GM12878 (cell line): ENCODE data around the gene PRTFDC1. TPM values are rescaled to one million over a fixed set of nuclear protein-coding genes. Genes with fewer than 3 reads are reported as not detected.

Experiments
- ATAC-seq: fragments of 200-7000 bp; cut with Tn5 transposase; 3 replicates; pipeline ENCODE4 v1.9.1; 2020; ENCODE audit warnings: mild to moderate bottlenecking, moderate library complexity
- BruUV-seq: library from RNA; stranded (reverse); fragments of 400-500 nt; replicated peaks from 2 replicates; lab custom pipeline; 2021; lab: Mats Ljungman, UMichigan
- CTCF ChIA-PET: fragments of 300-600 bp; sonication (Branson Sonifier 250); formaldehyde crosslinking; extraction: SDS; loops from one replicate; lab custom pipeline; 2021; ENCODE audit warnings: inconsistent platforms; lab: Yijun Ruan, JAX
- POLR2A ChIA-PET: fragments of 350-600 bp; formaldehyde crosslinking; extraction: SDS; loops from one replicate; lab custom pipeline; 2021; ENCODE audit warnings: inconsistent platforms; lab: Charles Lee
- RAD21 ChIA-PET: fragments of 300-600 bp; sonication (Branson Sonifier 250); formaldehyde crosslinking; loops from one replicate; lab custom pipeline; 2023; ENCODE audit warnings: antibody characterized with exemption; ENCODE audit not compliant: unreplicated experiment; lab: Charles Lee
- SMC1A ChIA-PET: fragments of 300-600 bp; sonication (Branson Sonifier 250); formaldehyde crosslinking; loops from one replicate; lab custom pipeline; 2023; ENCODE audit not compliant: unreplicated experiment, uncharacterized antibody; lab: Charles Lee
- DNase-seq: peaks from one replicate; pipeline ENCODE4 v3.0.0-alpha.2; 2011; ENCODE audit warnings: low read depth, low spot score
- FAIRE-seq: peaks from 3 replicates; lab custom pipeline; 2011; peaks lifted over from hg19 to GRCh38; lab: Jason Lieb, UNC
- H2AFZ ChIP-seq: 2 replicates; pipeline ENCODE4 v1.6.0; 2011; ENCODE audit warnings: low read depth, low read length, control low read depth; ENCODE audit not compliant: control insufficient read depth
- H3K27ac ChIP-seq: 2 replicates; pipeline ENCODE4 v1.5.1; 2011; ENCODE audit warnings: control low read depth; ENCODE audit not compliant: control insufficient read depth, insufficient read depth
- H3K27me3 ChIP-seq, 2 experiments: replicated peaks in 1 of 2; 2 replicates each; pipeline versions ENCODE4 v1.6.0 to v1.6.1; 2011; ENCODE audit warnings: low read length in 1 of 2; ENCODE audit not compliant: control insufficient read depth in 2 of 2, insufficient read depth in 2 of 2
- H3K36me3 ChIP-seq, 2 experiments: 2 replicates each; pipeline ENCODE4 v1.5.1; 2011; ENCODE audit warnings: low read length in 1 of 2; ENCODE audit not compliant: control insufficient read depth in 2 of 2, insufficient read depth in 2 of 2
- H3K4me1 ChIP-seq: 2 replicates; pipeline ENCODE4 v1.6.1; 2011; ENCODE audit warnings: mild to moderate bottlenecking, low read length, moderate library complexity, mixed read lengths; ENCODE audit not compliant: control insufficient read depth, insufficient read depth
- H3K4me2 ChIP-seq: 2 replicates; pipeline ENCODE4 v1.6.0; 2011; ENCODE audit warnings: control low read depth; ENCODE audit not compliant: control insufficient read depth, insufficient read depth
- H3K4me3 ChIP-seq: fragments of 200-600 bp; sonication (generic); 2 replicates; pipeline ENCODE4 v1.5.1; 2016
- H3K79me2 ChIP-seq: 2 replicates; pipeline ENCODE4 v1.6.0; 2011; ENCODE audit warnings: low read length; ENCODE audit not compliant: control insufficient read depth, insufficient read depth
- H3K9ac ChIP-seq: 2 replicates; pipeline ENCODE4 v1.8.0; 2011; ENCODE audit warnings: low read length, control low read depth, mixed read lengths; ENCODE audit not compliant: control insufficient read depth, insufficient read depth
- H3K9me3 ChIP-seq: replicated peaks from 3 replicates; pipeline ENCODE4 v1.5.1; 2011; ENCODE audit warnings: mild to moderate bottlenecking, low read length; ENCODE audit not compliant: control insufficient read depth, insufficient read depth
- H4K20me1 ChIP-seq: 2 replicates; pipeline ENCODE4 v1.6.0; 2011; ENCODE audit not compliant: control insufficient read depth, insufficient read depth
- ATF7 ChIP-seq: fragments of 450-650 bp; IDR thresholded peaks from 2 replicates; pipeline ENCODE4 v1.6.1; 2016; ENCODE audit warnings: low read depth, mild to moderate bottlenecking
- EED ChIP-seq: sonication (generic); IDR thresholded peaks from 2 replicates; pipeline ENCODE4 v1.6.1; 2016; ENCODE audit warnings: antibody characterized with exemption, low read depth
- HDAC2 ChIP-seq: fragments of 200-600 bp; sonication (generic); IDR thresholded peaks from 2 replicates; pipeline ENCODE4 v1.6.1; 2017
- MYB ChIP-seq: fragments of 150-350 bp; IDR thresholded peaks from 2 replicates; pipeline ENCODE4 v1.6.1; 2014; ENCODE audit warnings: mild to moderate bottlenecking, low read depth, low read length, borderline replicate concordance
- RAD21 ChIP-seq: IDR thresholded peaks from 2 replicates; pipeline ENCODE4 v1.6.1; 2011; ENCODE audit warnings: mild to moderate bottlenecking, low read depth, low read length, moderate library complexity; ENCODE audit not compliant: insufficient read depth
- RFX5 ChIP-seq: IDR thresholded peaks from 2 replicates; pipeline ENCODE4 v1.6.1; 2011; ENCODE audit warnings: low read depth, low read length, improper control_type of control experiment
- SMC3 ChIP-seq: IDR thresholded peaks from 2 replicates; pipeline ENCODE4 v1.6.1; 2011; ENCODE audit warnings: low read length, improper control_type of control experiment, borderline replicate concordance
- SP1 ChIP-seq: IDR thresholded peaks from one replicate; pipeline ENCODE4 v1.6.1; 2011; ENCODE audit warnings: low read depth, low read length
- ZZZ3 ChIP-seq: IDR thresholded peaks from 2 replicates; pipeline ENCODE4 v1.6.1; 2011; ENCODE audit warnings: low read depth; ENCODE audit not compliant: control insufficient read depth, insufficient read length
- WGBS: methylation state at CpG from one replicate; pipeline ENCODE4 v1.1.6; 2016; ENCODE audit warnings: low lambda C conversion rate; ENCODE audit not compliant: insufficient replicate concordance, insufficient coverage; ENCODE audit errors: missing lambda C conversion rate; 5-methylcytosine and 5-hydroxymethylcytosine counted together
- in situ Hi-C: fragments of 300-500 bp; cut with MboI; formaldehyde crosslinking; loops from 9 replicates; pipeline ENCODE4 v1.14.3; 2018; ENCODE audit warnings: mixed read lengths
- intact Hi-C: fragments of 100-400 bp; cut with micrococcal nuclease; formaldehyde crosslinking; loops from one replicate; pipeline ENCODE4 v1.14.2; 2022; ENCODE audit not compliant: unreplicated experiment
- polyA plus RNA-seq, 11 experiments: library from polyadenylated mRNA; depleted of rRNA in 4 of 11; unstranded in 6 of 11; stranded (reverse) in 5 of 11; fragments of >200 nt; fragmentation: Nextera tagmentation in 4 of 11; fragmentation: Illumina TruSeq in 1 of 11; extraction: Ambion mirVana in 4 of 11; extraction: Trizol in 1 of 11; gene quantifications; 1 replicate in 1 of 11; 2 replicates in 10 of 11; pipeline versions ENCODE4 v1.2.1 to v1.2.3, GENCODE V29; 2011 to 2016; ENCODE audit warnings: inconsistent platforms in 2 of 11, missing spikeins in 2 of 11, low read depth in 1 of 11
- total RNA-seq, 4 experiments: library from RNA; depleted of rRNA in 3 of 4; stranded (reverse); fragments of >200 nt in 3 of 4; fragmentation: Illumina TruSeq in 1 of 4; extraction: Trizol in 1 of 4; gene quantifications; 2 replicates each; pipeline versions ENCODE4 v1.2.1 to v1.2.3, GENCODE V29; 2013 to 2021

The PRTFDC1 gene
- total and polyA plus RNA-seq, 10 of the 15 experiments (the other 5 are each of a cell fraction or from before 2014, with no cell fraction given) = 5.5 to 17.3 (median 11.3) TPM

GRCh38 chr10:24894728-24895127, 57.7 kb downstream of the PRTFDC1 start:
- TF ChIP-seq RAD21 (no peak), SP1 (no peak), MYB (no peak), ATF7 (no peak), HDAC2 (no peak), RFX5 (no peak), ZZZ3 (no peak), EED (no peak), SMC3 (no peak)
- CTCF ChIA-PET = interaction anchor here (0.5 to 1.5 kb wide), 4 partner anchors 10 to 182 kb away, joined by 3 to 10 read pairs (median 4); no protein-coding TSS in a partner anchor
- RAD21 ChIA-PET = interaction anchor here (1.0 to 1.4 kb wide), 6 partner anchors 9 to 56 kb away, joined by 3 to 5 read pairs (median 4); no protein-coding TSS in a partner anchor
- Histone ChIP-seq H3K4me1 (peaks cover 3% of the 10 kb centered on the region; the same call in 1 of the 2 replicates), H3K36me3 (no peaks in the 10 kb centered on the region), H3K4me2 (no peak overlapping the region; the same call in none of the 2 replicates), H3K79me2 (no peaks in the 10 kb centered on the region), H3K27ac (no peak overlapping the region), H3K9me3 (no peaks in the 10 kb centered on the region; the same call in 2 of the 3 replicates), H2AFZ (peak overlapping the region; percentile 11), H3K4me3 (no peak overlapping the region), H4K20me1 (no peaks in the 10 kb centered on the region), H3K27me3 (no peaks in the 10 kb centered on the region), H3K9ac (no peak overlapping the region)
- intact Hi-C loops = no loop called here
- SMC1A ChIA-PET = interaction anchor here (0.6 to 2.6 kb wide), 12 partner anchors 9 to 252 kb away, joined by 3 to 12 read pairs (median 4); no protein-coding TSS in a partner anchor
- POLR2A ChIA-PET = interaction anchor here (0.6 to 3.8 kb wide), 4 partner anchors 21 to 197 kb away, joined by 3 to 14 read pairs (median 4); no protein-coding TSS in a partner anchor
- in situ Hi-C loops = no loop called here
- no TSS peak for BruUV-seq
- DNase-seq (no peak), ATAC-seq (peak; percentile 21; the same call in 2 of the 3 replicates), FAIRE-seq (no peak)
- 62% methylated on average over 8 of the region's 8 CpGs for WGBS
